H7 (cell line): ENCODE measurements around the gene ARMH4. TPM values are rescaled to one million over a fixed set of nuclear protein-coding genes. Genes with fewer than 3 reads are reported as not detected.

Experiments used
- DNase-seq: peaks from one replicate; pipeline ENCODE4 v3.0.0; 2012
- H3K27me3 ChIP-seq: 2 replicates; pipeline ENCODE4 v1.6.0; 2011; ENCODE audit warnings: mild to moderate bottlenecking, low read length; ENCODE audit not compliant: control insufficient read depth, insufficient read depth
- H3K36me3 ChIP-seq: replicated peaks from 2 replicates; pipeline ENCODE4 v1.5.1; 2011; ENCODE audit warnings: low read length; ENCODE audit not compliant: control insufficient read depth, insufficient read depth
- H3K4me3 ChIP-seq: 2 replicates; pipeline ENCODE4 v1.5.1; 2011; ENCODE audit warnings: low read depth, mild to moderate bottlenecking, control low read depth, low read length, moderate library complexity; ENCODE audit not compliant: insufficient read depth
- total RNA-seq: library from RNA; depleted of rRNA; stranded (reverse); fragments of >200 nt; shearing (Covaris generic); gene quantifications from 2 replicates; pipeline ENCODE4 v1.2.3, GENCODE V29; 2014

The ARMH4 gene
- total RNA-seq, 1 experiment from 2014 or later = 2.9 TPM

- H3K36me3 ChIP-seq = no peaks in the 10 kb centered on the region
- no peak overlapping the region for H3K4me3 ChIP-seq
- DNase-seq = peak; percentile 68
- H3K27me3 ChIP-seq = no peaks in the 10 kb centered on the region
Observed at GRCh38 chr14:58166005-58166983, 14.3 kb upstream of the ARMH4 start.

- H3K27me3 ChIP-seq = no peaks in the 10 kb centered on the region
- no peak overlapping the region for H3K4me3 ChIP-seq
- no peaks in the 10 kb centered on the region for H3K36me3 ChIP-seq
- DNase-seq = no peak
Observed at GRCh38 chr14:58160561-58160960, 8.5 kb upstream of the ARMH4 start.

GRCh38 chr14:58151133-58152013 lies 640 bp downstream of the ARMH4 start:
- Histone ChIP-seq H3K36me3 (no peaks in the 10 kb centered on the region), H3K4me3 (peak overlapping the region; percentile 76), H3K27me3 (peaks cover 30% of the 10 kb centered on the region)
- peak; percentile 73 for DNase-seq

GRCh38 chr14:58150243-58150805 lies 1.7 kb downstream of the ARMH4 start:
- H3K36me3 ChIP-seq = no peaks in the 10 kb centered on the region
- no peak overlapping the region for H3K4me3 ChIP-seq
- H3K27me3 ChIP-seq = peaks cover 30% of the 10 kb centered on the region
- no peak for DNase-seq

- Histone ChIP-seq H3K27me3 (peaks cover 30% of the 10 kb centered on the region), H3K4me3 (no peak overlapping the region), H3K36me3 (no peaks in the 10 kb centered on the region)
- DNase-seq = peak; percentile 57
Observed at GRCh38 chr14:58149196-58149595, 2.8 kb downstream of the ARMH4 start.

- no peak for DNase-seq
- Histone ChIP-seq H3K36me3 (no peaks in the 10 kb centered on the region), H3K27me3 (peaks cover 16% of the 10 kb centered on the region), H3K4me3 (no peak overlapping the region)
Observed at GRCh38 chr14:58146399-58146798, 5.6 kb downstream of the ARMH4 start.

- no peak overlapping the region for H3K4me3 ChIP-seq
- peaks cover 12% of the 10 kb centered on the region for H3K27me3 ChIP-seq
- no peak for DNase-seq
- no peaks in the 10 kb centered on the region for H3K36me3 ChIP-seq
Observed at GRCh38 chr14:58145936-58146335, 6.1 kb downstream of the ARMH4 start.

- Histone ChIP-seq H3K27me3 (no peaks in the 10 kb centered on the region), H3K36me3 (no peaks in the 10 kb centered on the region), H3K4me3 (no peak overlapping the region)
- no peak for DNase-seq
Observed at GRCh38 chr14:58143106-58143505, 8.9 kb downstream of the ARMH4 start.

- DNase-seq = no peak
- H3K27me3 ChIP-seq = no peaks in the 10 kb centered on the region
- no peak overlapping the region for H3K4me3 ChIP-seq
- H3K36me3 ChIP-seq = no peaks in the 10 kb centered on the region
Observed at GRCh38 chr14:58141893-58142292, 10.1 kb downstream of the ARMH4 start.

GRCh38 chr14:58138714-58139482 lies 13.1 kb downstream of the ARMH4 start:
- Histone ChIP-seq H3K4me3 (no peak overlapping the region), H3K27me3 (no peaks in the 10 kb centered on the region), H3K36me3 (no peaks in the 10 kb centered on the region)
- DNase-seq = no peak

- no peak for DNase-seq
Observed at GRCh38 chr14:58138031-58138713, 13.8 kb downstream of the ARMH4 start.

GRCh38 chr14:58133739-58134138 lies 18.3 kb downstream of the ARMH4 start:
- Histone ChIP-seq H3K4me3 (no peak overlapping the region), H3K27me3 (no peaks in the 10 kb centered on the region), H3K36me3 (no peaks in the 10 kb centered on the region)
- DNase-seq = no peak

More at GRCh38 chr14:58138031-58138713, 13.8 kb downstream of the ARMH4 start:
- Histone ChIP-seq H3K36me3 (no peaks in the 10 kb centered on the region), H3K27me3 (no peaks in the 10 kb centered on the region), H3K4me3 (no peak overlapping the region)

GRCh38 chr14:58131386-58131785 lies 20.6 kb downstream of the ARMH4 start:
- H3K4me3 ChIP-seq = no peak overlapping the region
- H3K27me3 ChIP-seq = no peaks in the 10 kb centered on the region
- DNase-seq = peak; percentile 39
- no peaks in the 10 kb centered on the region for H3K36me3 ChIP-seq
